H1 (cell line): ENCODE data around the gene NAV2. TPM values are rescaled to one million over a fixed set of nuclear protein-coding genes. Genes with fewer than 3 reads are reported as not detected.

Source experiments
- GABPA ChIP-seq: IDR thresholded peaks from 2 replicates; pipeline ENCODE4 v1.6.1; 2011; ENCODE audit warnings: mild to moderate bottlenecking, low read length, moderate library complexity, borderline replicate concordance; ENCODE audit not compliant: insufficient read depth
- HDAC6 ChIP-seq: IDR thresholded peaks from one replicate; pipeline ENCODE4 v1.7.1; 2012; ENCODE audit warnings: low read depth, mild to moderate bottlenecking, inconsistent platforms, low read length, moderate library complexity
- JUN ChIP-seq: IDR thresholded peaks from 2 replicates; pipeline ENCODE4 v1.6.1; 2011; ENCODE audit warnings: low read depth, mild to moderate bottlenecking, improper control_type of control experiment, low read length
- KDM4A ChIP-seq: IDR thresholded peaks from one replicate; pipeline ENCODE4 v1.7.1; 2012; ENCODE audit warnings: low read depth, mild to moderate bottlenecking, moderate library complexity, low read length, inconsistent platforms; ENCODE audit not compliant: severe bottlenecking
- polyA plus RNA-seq, 7 experiments: library from polyadenylated mRNA; depleted of rRNA in 3 of 7; stranded (reverse) in 5 of 7; unstranded in 2 of 7; fragments of >200 nt in 5 of 7; fragments of 200-250 nt in 2 of 7; gene quantifications; 1 replicate in 5 of 7; 2 replicates in 1 of 7; 4 replicates in 1 of 7; pipeline versions ENCODE4 v1.2.1 to v1.2.3, GENCODE V29; 2011 to 2013; ENCODE audit warnings: missing spikeins in 2 of 7, mixed read lengths in 2 of 7
- total RNA-seq: library from RNA; stranded (reverse); fragmentation: NEBNext Ultra II Directional; extraction: Animal tissue kit (Norgen Biotek cat#: 25700); gene quantifications from 2 replicates; pipeline ENCODE4 v1.2.1, GENCODE V29; 2021

NAV2 gene
- total and polyA plus RNA-seq, 2 of the 8 experiments (the other 6 are each of a cell fraction or from before 2014, with no cell fraction given): 35.6 to 73.6 TPM

DNA sequence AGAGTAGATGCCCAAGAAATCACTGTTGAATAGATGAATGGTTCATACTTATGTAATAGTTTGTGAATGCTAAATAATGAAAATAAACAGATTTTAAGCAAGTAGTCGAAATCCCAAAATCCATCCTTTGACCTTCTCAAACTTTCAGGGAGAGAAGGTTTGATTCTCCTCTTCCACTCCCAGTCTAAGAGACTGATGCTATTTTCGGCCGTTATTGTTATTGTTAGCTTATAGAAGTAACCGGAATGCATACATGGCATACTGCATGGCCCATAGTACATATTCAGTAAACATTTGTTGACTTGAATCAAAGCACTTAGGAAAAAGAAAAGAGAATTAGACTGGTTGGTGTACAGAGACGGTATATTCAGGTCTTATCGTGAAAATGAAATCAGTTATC is 76.6 kb downstream of the NAV2 start (continued):
- no peak for TF ChIP-seq KDM4A
- no peak for TF ChIP-seq HDAC6
- no peak for TF ChIP-seq JUN
- TF ChIP-seq GABPA: no peak
